RWPE2 (cell line): ENCODE measurements around the gene CSN1S1.

ENCODE experiments used
- ATAC-seq: fragments of 200-7000 bp; cut with Tn5 transposase; 3 replicates; pipeline ENCODE4 v1.9.1; 2021; ENCODE audit warnings: low read depth
- DNase-seq: peaks from one replicate; pipeline ENCODE4 v3.0.0-alpha.2; 2020; ENCODE audit warnings: low spot score
- H3K27ac ChIP-seq: fragments of 450-650 bp; 2 replicates; pipeline ENCODE4 v1.5.1; 2017; ENCODE audit warnings: mild to moderate bottlenecking; ENCODE audit not compliant: poor library complexity, severe bottlenecking
- H3K27me3 ChIP-seq: fragments of 250-450 bp; sonication (Bioruptor Pico); 2 replicates; pipeline ENCODE4 v1.5.1; 2021; ENCODE audit warnings: mild to moderate bottlenecking, moderate library complexity; ENCODE audit not compliant: insufficient read depth, poor library complexity, severe bottlenecking
- H3K36me3 ChIP-seq: fragments of 250-450 bp; sonication (Bioruptor Pico); 2 replicates; pipeline ENCODE4 v1.5.1; 2020; ENCODE audit warnings: low read depth, mild to moderate bottlenecking, moderate library complexity
- H3K4me1 ChIP-seq: fragments of 250-450 bp; sonication (Bioruptor Pico); 2 replicates; pipeline ENCODE4 v1.5.1; 2021; ENCODE audit warnings: mild to moderate bottlenecking, moderate library complexity; ENCODE audit not compliant: insufficient read depth, poor library complexity, severe bottlenecking
- H3K4me3 ChIP-seq: fragments of 250-450 bp; sonication (Bioruptor Pico); 2 replicates; pipeline ENCODE4 v1.5.1; 2021; ENCODE audit warnings: mild to moderate bottlenecking, moderate library complexity; ENCODE audit not compliant: severe bottlenecking
- H3K9me3 ChIP-seq: fragments of 250-450 bp; sonication (Bioruptor Pico); 2 replicates; pipeline ENCODE4 v1.5.1; 2021; ENCODE audit warnings: mild to moderate bottlenecking, moderate library complexity; ENCODE audit not compliant: severe bottlenecking
- TF ChIP-seq, protein P1 (sequence below): fragments of 450-650 bp; IDR thresholded peaks from one replicate; pipeline ENCODE4 v1.5.1; 2017; ENCODE audit warnings: mild to moderate bottlenecking, moderate library complexity; ENCODE audit not compliant: poor library complexity, severe bottlenecking

Gene CSN1S1

DNA sequence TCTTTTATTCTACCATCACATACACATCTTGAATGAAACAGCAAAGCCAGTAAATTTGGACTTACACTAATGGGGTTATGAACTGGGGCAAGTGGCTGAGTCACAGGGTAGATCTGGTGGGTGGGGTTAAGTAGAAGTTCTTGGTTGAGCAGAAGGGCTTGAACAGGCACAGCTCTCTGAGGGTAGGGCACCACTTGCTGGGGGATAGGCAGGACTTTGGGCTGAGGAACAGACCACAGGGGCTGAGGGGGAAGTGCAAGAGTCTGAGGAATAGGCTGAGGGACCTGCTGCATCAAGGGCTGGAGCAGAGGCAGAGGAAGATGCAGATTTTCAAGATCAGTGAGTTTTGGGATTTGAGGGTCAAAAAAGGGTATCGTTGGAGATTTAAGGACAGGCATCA lies 26.3 kb downstream of the CSN1S1 start:
- H3K27ac ChIP-seq: no peak overlapping the region
- no peaks in the 10 kb centered on the region for H3K36me3 ChIP-seq
- ATAC-seq (no peak), DNase-seq (no peak)
- H3K9me3 ChIP-seq: no peaks in the 10 kb centered on the region
- H3K4me1 ChIP-seq: no peaks in the 10 kb centered on the region
- TF ChIP-seq, protein P1, sequence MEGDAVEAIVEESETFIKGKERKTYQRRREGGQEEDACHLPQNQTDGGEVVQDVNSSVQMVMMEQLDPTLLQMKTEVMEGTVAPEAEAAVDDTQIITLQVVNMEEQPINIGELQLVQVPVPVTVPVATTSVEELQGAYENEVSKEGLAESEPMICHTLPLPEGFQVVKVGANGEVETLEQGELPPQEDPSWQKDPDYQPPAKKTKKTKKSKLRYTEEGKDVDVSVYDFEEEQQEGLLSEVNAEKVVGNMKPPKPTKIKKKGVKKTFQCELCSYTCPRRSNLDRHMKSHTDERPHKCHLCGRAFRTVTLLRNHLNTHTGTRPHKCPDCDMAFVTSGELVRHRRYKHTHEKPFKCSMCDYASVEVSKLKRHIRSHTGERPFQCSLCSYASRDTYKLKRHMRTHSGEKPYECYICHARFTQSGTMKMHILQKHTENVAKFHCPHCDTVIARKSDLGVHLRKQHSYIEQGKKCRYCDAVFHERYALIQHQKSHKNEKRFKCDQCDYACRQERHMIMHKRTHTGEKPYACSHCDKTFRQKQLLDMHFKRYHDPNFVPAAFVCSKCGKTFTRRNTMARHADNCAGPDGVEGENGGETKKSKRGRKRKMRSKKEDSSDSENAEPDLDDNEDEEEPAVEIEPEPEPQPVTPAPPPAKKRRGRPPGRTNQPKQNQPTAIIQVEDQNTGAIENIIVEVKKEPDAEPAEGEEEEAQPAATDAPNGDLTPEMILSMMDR: no peak
- no peaks in the 10 kb centered on the region for H3K27me3 ChIP-seq
- no peak overlapping the region for H3K4me3 ChIP-seq

DNA sequence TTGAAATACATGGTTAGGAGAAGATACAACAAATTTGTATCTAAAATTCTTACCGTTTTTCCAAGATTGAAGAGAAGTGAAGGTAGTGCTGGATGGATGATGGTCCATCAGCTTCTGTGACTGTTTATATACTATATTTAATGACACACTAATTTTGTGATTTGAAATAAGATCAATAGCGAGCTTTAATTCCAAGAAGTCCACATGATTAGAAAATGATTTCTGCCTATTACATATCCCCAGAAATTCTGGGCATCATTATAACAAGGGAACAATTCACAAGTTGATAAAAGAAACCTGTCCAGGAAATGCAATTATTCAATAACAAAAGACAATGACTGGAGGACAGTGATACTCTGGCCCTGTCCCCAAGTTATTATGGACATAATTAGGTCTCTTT lies 34.8 kb downstream of the CSN1S1 start, which contains the start of gene CSN2:
Gene CSN2 (minus strand): TSS at position 101 of the 400 bp plus-strand sequence. CDS start 4,733 bp downstream, outside the sequence.
- ATAC-seq (no peak), DNase-seq (no peak)
- Histone ChIP-seq H3K4me3 (no peak within 1 kb of the TSS), H3K27ac (no peak within 1 kb of the TSS), H3K9me3 (no peaks in the 10 kb centered on the region), H3K27me3 (no peaks in the 10 kb centered on the region), H3K36me3 (no peaks in the 10 kb centered on the region), H3K4me1 (no peaks in the 10 kb centered on the region)
- TF ChIP-seq, protein P1: no peak

DNA sequence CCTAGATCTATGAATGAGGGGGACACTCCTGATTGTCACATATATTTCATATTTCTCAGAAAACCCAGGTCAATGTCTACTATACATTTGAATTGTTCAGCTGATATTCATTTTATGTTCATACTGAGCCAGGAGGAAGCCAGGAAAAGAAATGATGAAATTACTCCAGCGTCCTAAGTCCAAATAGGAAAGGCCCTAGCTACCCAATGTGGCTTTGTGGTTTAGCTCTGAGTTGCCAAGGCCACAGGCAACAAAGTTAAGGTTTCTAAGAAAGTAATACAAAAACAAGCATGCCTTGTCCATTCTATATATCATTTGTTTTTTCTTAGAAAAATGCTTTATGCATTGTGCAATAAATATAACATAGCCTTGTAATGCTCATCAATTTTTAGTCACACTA lies 39.2 kb downstream of the CSN1S1 start:
- no peaks in the 10 kb centered on the region for H3K27me3 ChIP-seq
- H3K4me3 ChIP-seq: no peak overlapping the region
- no peaks in the 10 kb centered on the region for H3K4me1 ChIP-seq
- no peaks in the 10 kb centered on the region for H3K9me3 ChIP-seq
- ATAC-seq (no peak), DNase-seq (no peak)
- H3K27ac ChIP-seq: no peak overlapping the region
- no peaks in the 10 kb centered on the region for H3K36me3 ChIP-seq
- TF ChIP-seq, protein P1: no peak

DNA sequence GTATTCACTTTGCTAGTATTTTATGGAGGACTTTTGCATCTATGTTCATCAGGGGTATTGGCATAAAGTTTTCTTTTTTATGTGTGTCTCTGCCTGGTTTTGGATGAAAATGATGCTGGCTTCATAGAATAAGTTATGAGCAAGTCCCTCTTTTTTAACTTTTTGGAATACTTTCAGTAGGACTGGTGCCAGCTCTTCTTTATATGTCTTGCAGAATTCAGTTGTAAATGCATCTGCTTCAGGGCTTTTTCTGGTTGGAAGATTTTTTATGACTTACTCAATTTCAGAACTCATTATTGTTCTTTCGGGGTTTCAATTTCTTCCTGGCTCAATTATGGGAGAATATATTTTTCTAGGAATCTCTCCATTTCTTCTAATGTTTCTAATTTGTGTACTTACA lies 43.8 kb downstream of the CSN1S1 start:
- DNase-seq: no peak
- Histone ChIP-seq H3K4me1 (no peaks in the 10 kb centered on the region), H3K4me3 (no peak overlapping the region), H3K27me3 (no peaks in the 10 kb centered on the region), H3K27ac (no peak overlapping the region), H3K36me3 (no peaks in the 10 kb centered on the region), H3K9me3 (no peaks in the 10 kb centered on the region)
- ATAC-seq: no peak
- TF ChIP-seq, protein P1: no peak

DNA sequence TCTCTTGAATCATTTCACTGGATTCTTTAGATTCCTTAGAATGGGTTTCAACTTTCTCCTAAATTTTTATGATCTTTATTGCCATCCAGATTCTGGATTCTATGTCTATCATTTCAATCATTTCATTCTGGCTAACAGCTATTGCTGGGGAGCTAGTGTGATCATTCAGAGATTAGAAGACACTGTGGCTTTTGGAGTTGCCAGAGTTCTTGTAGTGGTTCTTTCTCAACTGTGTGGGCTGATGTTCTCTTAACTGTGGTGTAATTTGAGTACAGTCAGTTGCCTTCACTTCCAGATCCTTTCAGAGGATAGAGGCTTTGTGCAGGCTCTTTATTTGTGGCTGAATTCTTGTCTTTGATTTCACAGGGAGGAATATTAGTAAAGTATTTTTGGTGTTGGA lies 46.7 kb downstream of the CSN1S1 start:
- no peak for DNase-seq

More for the DNA sequence above, 46.7 kb downstream of the CSN1S1 start:
- no peaks in the 10 kb centered on the region for H3K9me3 ChIP-seq
- no peaks in the 10 kb centered on the region for H3K27me3 ChIP-seq
- TF ChIP-seq, protein P1: no peak
- no peak overlapping the region for H3K4me3 ChIP-seq
- no peaks in the 10 kb centered on the region for H3K4me1 ChIP-seq
- no peak overlapping the region for H3K27ac ChIP-seq
- no peak for ATAC-seq
- no peaks in the 10 kb centered on the region for H3K36me3 ChIP-seq
